GM23248 (cell line): Measurements from ENCODE around the gene NAV3. TPM values are rescaled to one million over a fixed set of nuclear protein-coding genes. Genes with fewer than 3 reads are reported as not detected.

ENCODE experiments used
- DNase-seq: peaks from one replicate; pipeline ENCODE4 v3.0.0-alpha.2; 2015
- H2AFZ ChIP-seq: fragments of 200-600 bp; sonication (generic); 2 replicates; pipeline ENCODE4 v1.6.1; 2016; ENCODE audit warnings: antibody characterized with exemption
- H3F3A ChIP-seq: fragments of 200-600 bp; sonication (generic); 2 replicates; pipeline ENCODE4 v1.6.1; 2016; ENCODE audit warnings: mild to moderate bottlenecking, antibody characterized with exemption, mixed run types; ENCODE audit not compliant: insufficient read depth
- H3K27ac ChIP-seq: fragments of 200-600 bp; sonication (generic); 2 replicates; pipeline ENCODE4 v1.5.1; 2016; ENCODE audit warnings: mild to moderate bottlenecking
- H3K27me3 ChIP-seq: fragments of 200-600 bp; sonication (generic); replicated peaks from 2 replicates; pipeline ENCODE4 v1.6.1; 2016; ENCODE audit warnings: mild to moderate bottlenecking; ENCODE audit not compliant: insufficient read depth
- H3K36me3 ChIP-seq: fragments of 200-600 bp; sonication (generic); 2 replicates; pipeline ENCODE4 v1.6.1; 2016; ENCODE audit warnings: low read depth, mild to moderate bottlenecking
- H3K4me1 ChIP-seq: fragments of 200-600 bp; sonication (generic); 2 replicates; pipeline ENCODE4 v1.6.1; 2016; ENCODE audit warnings: mild to moderate bottlenecking; ENCODE audit not compliant: insufficient read depth
- H3K4me2 ChIP-seq: fragments of 200-600 bp; sonication (generic); one replicate; pipeline ENCODE4 v1.6.1; 2016; ENCODE audit warnings: mild to moderate bottlenecking; ENCODE audit not compliant: unreplicated experiment
- H3K4me3 ChIP-seq: fragments of 200-600 bp; sonication (generic); 2 replicates; pipeline ENCODE4 v1.5.1; 2016; ENCODE audit warnings: mild to moderate bottlenecking
- H3K79me2 ChIP-seq: fragments of 200-600 bp; sonication (generic); 2 replicates; pipeline ENCODE4 v1.6.1; 2016; ENCODE audit warnings: mild to moderate bottlenecking; ENCODE audit not compliant: insufficient read depth
- H3K9ac ChIP-seq: fragments of 200-600 bp; sonication (generic); 2 replicates; pipeline ENCODE4 v1.6.1; 2016; ENCODE audit warnings: mild to moderate bottlenecking
- H3K9me2 ChIP-seq: fragments of 200-600 bp; sonication (generic); 2 replicates; pipeline ENCODE4 v1.6.1; 2016; ENCODE audit warnings: mixed run types, mild to moderate bottlenecking, moderate library complexity; ENCODE audit not compliant: insufficient read depth
- H3K9me3 ChIP-seq: fragments of 200-600 bp; sonication (generic); one replicate; pipeline ENCODE4 v1.6.1; 2017; ENCODE audit warnings: low read depth
- H4K20me1 ChIP-seq: fragments of 200-600 bp; sonication (generic); 2 replicates; pipeline ENCODE4 v1.6.0; 2016; ENCODE audit not compliant: insufficient read depth
- EZH2 ChIP-seq: fragments of 200-600 bp; sonication (generic); IDR thresholded peaks from 2 replicates; pipeline ENCODE4 v1.6.1; 2018; ENCODE audit warnings: antibody characterized with exemption, mild to moderate bottlenecking; ENCODE audit not compliant: insufficient read depth, poor library complexity, severe bottlenecking
- EZH2phosphoT487 ChIP-seq: fragments of 200-600 bp; sonication (generic); IDR thresholded peaks from 2 replicates; pipeline ENCODE4 v1.6.1; 2018; ENCODE audit warnings: antibody characterized with exemption, moderate library complexity, mild to moderate bottlenecking, low read depth; ENCODE audit not compliant: insufficient read depth
- WGBS, 2 experiments: methylation state at CpG; one replicate each; pipeline ENCODE4 v1.1.6; 2015 to 2017; ENCODE audit warnings: low lambda C conversion rate in 2 of 2, low coverage in 1 of 2; ENCODE audit errors: missing lambda C conversion rate in 2 of 2; 5-methylcytosine and 5-hydroxymethylcytosine counted together
- in situ Hi-C: fragments of 300-500 bp; cut with MboI; formaldehyde crosslinking; loops from 2 replicates; pipeline ENCODE4 v1.15.0; 2020
- polyA plus RNA-seq: library from polyadenylated mRNA; unstranded; fragments of >200 nt; fragmentation: Nextera tagmentation; extraction: Ambion mirVana; gene quantifications from 2 replicates; pipeline ENCODE4 v1.2.1, GENCODE V29; 2016
- total RNA-seq: library from RNA; depleted of rRNA; stranded (reverse); fragments of >200 nt; shearing (Covaris generic); gene quantifications from 2 replicates; pipeline ENCODE4 v1.2.3, GENCODE V29; 2014

NAV3 gene
- total and polyA plus RNA-seq, 2 experiments from 2014 or later, result 24.2 to 69.9 TPM

GRCh38 chr12:77949943-77950342 lies 119.2 kb downstream of the NAV3 start:
- Histone ChIP-seq H3K9me3 (no peaks in the 10 kb centered on the region), H3K9me2 (no peaks in the 10 kb centered on the region), H3F3A (peaks cover 42% of the 10 kb centered on the region), H4K20me1 (no peaks in the 10 kb centered on the region), H3K36me3 (peaks cover 23% of the 10 kb centered on the region), H3K9ac (no peak overlapping the region), H3K4me1 (peaks cover 46% of the 10 kb centered on the region), H3K27ac (no peak overlapping the region), H3K79me2 (peaks cover 83% of the 10 kb centered on the region), H3K4me2 (no peak overlapping the region), H2AFZ (no peak overlapping the region), H3K27me3 (no peaks in the 10 kb centered on the region), H3K4me3 (no peak overlapping the region)
- no peak for TF ChIP-seq EZH2
- in situ Hi-C loops, result no loop called here
- no peak for DNase-seq

DNA sequence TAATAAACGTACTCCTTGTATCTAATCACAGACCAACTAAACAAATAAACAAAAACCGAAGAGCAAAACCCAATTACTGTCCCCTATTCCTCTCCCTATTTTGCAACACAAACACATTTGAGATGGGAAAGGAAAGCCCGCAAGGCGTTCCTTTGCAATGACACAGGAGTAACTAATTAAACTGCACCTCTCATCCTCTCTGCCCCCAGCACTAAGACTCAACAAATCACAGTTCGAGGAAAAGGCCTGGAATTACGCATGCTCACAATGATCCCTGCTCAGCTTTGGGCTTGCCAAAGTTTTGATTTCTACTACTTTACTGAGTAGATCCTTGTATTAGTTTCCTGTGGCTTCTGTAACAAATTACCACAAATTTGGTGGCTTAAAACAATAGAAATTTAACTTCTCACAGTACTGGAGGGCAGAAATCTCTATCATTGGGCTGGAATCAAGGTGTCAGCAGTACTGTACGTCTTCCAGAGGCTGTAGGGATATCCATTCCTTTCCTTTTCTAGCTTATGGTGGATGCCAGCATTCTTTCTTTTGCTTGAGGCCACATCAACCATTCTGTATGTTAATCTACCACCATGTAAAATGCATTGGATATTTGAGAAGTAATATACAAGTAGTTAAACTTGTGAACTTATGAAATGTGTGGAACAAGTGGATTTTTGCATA lies 123.0 kb downstream of the NAV3 start:
- no peak overlapping the region for H3K27ac ChIP-seq
- 97 to 98% methylated on average over 7 of the region's 7 CpGs for WGBS, 2 experiments

DNA sequence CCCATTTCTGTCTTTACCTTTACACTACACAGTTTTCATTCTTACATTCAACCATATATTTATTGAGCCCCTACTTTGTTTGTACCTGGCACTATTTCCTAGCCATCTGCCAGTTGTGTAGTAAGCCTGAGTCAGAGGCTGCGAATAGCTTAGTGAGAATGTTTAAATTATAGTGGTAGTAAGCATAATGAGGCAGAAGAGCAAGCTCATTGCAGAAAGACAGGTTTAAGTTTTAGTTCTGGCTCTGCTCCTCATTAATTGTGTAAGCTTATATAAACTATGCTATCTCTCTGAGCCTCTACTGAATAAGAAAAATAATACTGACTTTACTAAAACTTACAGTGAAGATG lies 123.5 kb downstream of the NAV3 start:
- Histone ChIP-seq H3K27me3 (no peaks in the 10 kb centered on the region), H3K4me1 (peaks cover 17% of the 10 kb centered on the region), H2AFZ (no peak overlapping the region), H3K4me3 (no peak overlapping the region), H3K79me2 (peaks cover 98% of the 10 kb centered on the region), H3K4me2 (peak overlapping the region; percentile 26), H3K9ac (no peak overlapping the region), H3K36me3 (peaks cover 20% of the 10 kb centered on the region), H3K27ac (no peak overlapping the region), H3K9me3 (no peaks in the 10 kb centered on the region), H3F3A (peaks cover 28% of the 10 kb centered on the region), H4K20me1 (no peaks in the 10 kb centered on the region), H3K9me2 (no peaks in the 10 kb centered on the region)
- 52 to 65% methylated on average over 1 of the region's 1 CpG for WGBS, 2 experiments
- in situ Hi-C loops, result no loop called here
- DNase-seq, result peak; percentile 32
- TF ChIP-seq EZH2phosphoT487 (no peak), EZH2 (no peak)

More for the DNA sequence above, 123.0 kb downstream of the NAV3 start:
- Histone ChIP-seq H3K4me3 (no peak overlapping the region), H2AFZ (no peak overlapping the region), H3F3A (peaks cover 25% of the 10 kb centered on the region), H3K9me2 (no peaks in the 10 kb centered on the region), H4K20me1 (no peaks in the 10 kb centered on the region), H3K4me1 (peaks cover 22% of the 10 kb centered on the region), H3K4me2 (peak overlapping the region; percentile 26), H3K79me2 (peaks cover 98% of the 10 kb centered on the region), H3K9me3 (no peaks in the 10 kb centered on the region), H3K9ac (no peak overlapping the region), H3K27me3 (no peaks in the 10 kb centered on the region), H3K36me3 (peaks cover 24% of the 10 kb centered on the region)
- TF ChIP-seq EZH2phosphoT487, result no peak
- no peak for TF ChIP-seq EZH2
- no peak for DNase-seq
- in situ Hi-C loops, result no loop called here

GRCh38 chr12:77957062-77957461 lies 126.4 kb downstream of the NAV3 start:
- no peak for DNase-seq
- H3K9me3 ChIP-seq, result no peaks in the 10 kb centered on the region
- in situ Hi-C loops, result no loop called here
- H3K27me3 ChIP-seq, result no peaks in the 10 kb centered on the region
- no peak overlapping the region for H3K4me3 ChIP-seq
- no peak overlapping the region for H3K9ac ChIP-seq
- 94 to 100% methylated on average over 1 of the region's 1 CpG for WGBS, 2 experiments
- no peak overlapping the region for H3K27ac ChIP-seq
- H4K20me1 ChIP-seq, result no peaks in the 10 kb centered on the region
- no peak for TF ChIP-seq EZH2
- no peak for TF ChIP-seq EZH2phosphoT487
- H3K79me2 ChIP-seq, result peaks cover 88% of the 10 kb centered on the region
- no peak overlapping the region for H3K4me2 ChIP-seq
- no peak overlapping the region for H2AFZ ChIP-seq
- H3K36me3 ChIP-seq, result 0 out of 2 replicates have a peak, but pooled peaks cover 6% of the 10 kb centered on the region
- peaks cover 17% of the 10 kb centered on the region for H3K4me1 ChIP-seq
- no peaks in the 10 kb centered on the region for H3K9me2 ChIP-seq
- H3F3A ChIP-seq, result peaks cover 34% of the 10 kb centered on the region

- in situ Hi-C loops, result no loop called here
- Histone ChIP-seq H3K27me3 (no peaks in the 10 kb centered on the region), H2AFZ (no peak overlapping the region), H3K9me3 (no peaks in the 10 kb centered on the region), H3K4me3 (no peak overlapping the region), H4K20me1 (no peaks in the 10 kb centered on the region), H3K79me2 (peaks cover 83% of the 10 kb centered on the region), H3F3A (peaks cover 20% of the 10 kb centered on the region; the same call in 1 of the 2 replicates), H3K9ac (no peak overlapping the region), H3K4me1 (peaks cover 9% of the 10 kb centered on the region), H3K9me2 (no peaks in the 10 kb centered on the region), H3K36me3 (peaks cover 15% of the 10 kb centered on the region), H3K27ac (no peak overlapping the region), H3K4me2 (no peak overlapping the region)
- TF ChIP-seq EZH2 (no peak), EZH2phosphoT487 (no peak)
- DNase-seq, result no peak
- WGBS, 2 experiments, result 96 to 98% methylated on average over 1 to 2 of the region's 2 CpGs
Observed at GRCh38 chr12:77963576-77964178, 133.0 kb downstream of the NAV3 start.
